Measurements from ENCODE around the gene NRTN. TPM values are rescaled to one million over a fixed set of nuclear protein-coding genes. Genes with fewer than 3 reads are reported as not detected.

NRTN gene, protein sequence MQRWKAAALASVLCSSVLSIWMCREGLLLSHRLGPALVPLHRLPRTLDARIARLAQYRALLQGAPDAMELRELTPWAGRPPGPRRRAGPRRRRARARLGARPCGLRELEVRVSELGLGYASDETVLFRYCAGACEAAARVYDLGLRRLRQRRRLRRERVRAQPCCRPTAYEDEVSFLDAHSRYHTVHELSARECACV
- total RNA-seq (2022; extraction: Qiagen RNA extraction) = 1.2 to 1.6 TPM (median 1.3 TPM) in 5 replicates

GRCh38 chr19:5804516-5805461 is at the start of gene NRTN:
TSS of gene NRTN (plus strand) at chr19:5805067. CDS start at chr19:5824166, 19,099 bp downstream.

DNA sequence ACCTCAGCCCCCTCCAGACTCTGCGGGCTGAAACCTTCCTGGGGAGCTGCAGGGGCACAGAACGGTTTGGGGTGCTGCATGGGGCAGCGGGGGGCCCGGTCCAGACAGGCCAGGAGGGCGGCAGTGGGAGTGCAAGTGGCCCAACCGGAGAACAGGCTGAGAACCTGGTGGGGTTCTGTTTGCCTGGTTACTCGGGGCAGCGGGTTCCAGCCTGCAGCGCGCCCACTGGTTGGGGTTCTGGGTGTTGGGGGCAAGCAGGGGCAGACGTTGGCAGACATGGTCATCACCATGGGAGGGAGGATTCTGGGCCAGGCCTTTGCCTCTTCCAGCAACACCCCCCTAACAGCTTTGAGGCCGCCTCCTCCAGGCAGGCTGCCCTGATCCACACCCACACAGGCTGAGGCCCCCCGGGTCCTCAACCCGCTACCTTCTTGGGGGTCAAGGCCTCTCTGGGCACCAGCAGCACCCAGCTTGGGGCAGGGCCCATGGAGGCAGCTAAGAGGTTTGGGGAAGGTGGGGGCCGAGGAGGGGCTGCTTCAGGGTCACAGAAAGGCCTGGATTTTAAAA is 20.2 kb upstream of the NRTN start, which contains the start of gene PRR22:
PRR22 (minus strand) TSS at position 166 of the 567 bp plus-strand sequence; CDS start at position 80, 86 bp downstream.

DNA sequence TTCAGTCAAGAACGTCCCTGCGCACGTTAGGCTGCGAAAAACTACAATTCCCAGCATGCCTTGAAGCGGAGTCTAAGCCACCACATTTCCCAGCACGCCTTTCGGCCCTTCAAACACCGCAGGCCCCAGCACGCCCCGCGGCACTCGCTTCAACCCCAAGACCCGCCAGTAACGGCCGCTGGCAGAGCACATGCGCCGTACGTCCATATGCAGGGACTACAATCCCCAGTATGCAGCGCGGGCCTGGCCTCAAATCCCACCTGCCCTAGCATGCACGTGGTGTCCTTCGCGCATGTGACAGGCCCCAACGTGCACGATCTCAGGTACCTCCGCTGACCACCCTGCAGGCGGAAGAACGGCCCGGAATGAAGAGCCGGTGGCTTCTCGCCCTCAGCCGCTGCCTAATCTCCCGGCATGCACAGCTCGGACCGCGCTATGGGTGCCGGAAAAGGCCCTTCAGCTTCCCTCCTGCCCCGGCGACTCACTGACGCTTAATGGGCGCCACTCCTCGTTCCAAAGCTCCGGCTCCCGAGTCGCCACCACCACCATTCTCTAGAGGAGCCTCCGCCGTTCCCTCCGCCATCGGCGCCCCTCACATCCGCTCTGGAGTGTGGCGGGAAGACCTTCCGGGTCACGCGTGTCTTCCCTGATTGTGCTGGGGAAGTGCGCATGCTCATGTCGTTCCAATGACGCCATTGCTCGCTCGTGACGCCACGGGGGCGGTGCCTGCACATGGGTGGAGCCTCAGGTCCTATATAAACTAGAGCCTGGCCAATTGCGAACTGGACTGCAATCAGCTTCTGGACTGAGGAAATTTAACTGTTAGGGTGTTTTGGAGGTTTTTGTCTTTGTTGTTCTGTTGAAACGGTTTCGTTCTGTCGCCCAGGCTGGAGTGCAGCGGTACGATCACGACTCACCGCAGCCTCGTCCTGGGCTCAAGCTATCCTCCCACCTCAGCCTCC is 14.0 kb upstream of the NRTN start, which contains the start of gene DUS3L:
DUS3L (minus strand) TSS at position 605 of the 962 bp plus-strand sequence; CDS start at position 583, 22 bp downstream.

GRCh38 chr19:5839065-5840017 is 34.5 kb downstream of the NRTN start, which contains the start of gene FUT6:
TSS of gene FUT6 (minus strand) at chr19:5839702. CDS start at chr19:5832567, 7,135 bp downstream.

DNA sequence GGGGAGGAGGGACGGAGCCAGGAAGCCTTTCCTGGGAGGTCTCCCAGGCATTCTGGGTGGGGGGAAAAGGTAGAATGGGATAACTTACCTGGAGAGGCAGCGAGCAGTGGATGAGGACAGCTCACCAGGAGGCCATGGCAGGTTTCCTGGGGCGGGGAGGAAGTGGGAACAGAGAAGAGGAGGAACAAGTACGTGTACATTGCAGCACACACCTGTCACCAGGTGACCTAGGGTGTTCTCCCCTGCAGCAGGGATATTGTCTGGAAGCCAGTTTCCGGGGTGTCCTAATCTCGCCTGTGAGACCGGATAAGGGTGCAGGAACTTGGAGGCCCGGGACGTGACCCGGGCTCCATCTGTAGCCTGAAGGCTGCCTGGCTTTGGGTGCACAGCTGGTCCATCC is 46.4 kb downstream of the NRTN start, which contains the start of gene FUT3:
FUT3 (minus strand) TSS at position 148 of the 400 bp plus-strand sequence.

Other genes with a start within 250 kb of the NRTN start
- 2.2 to 3.5 TPM (median 2.6 TPM) in 5 replicates for gene TINCR, start 237.1 kb upstream of the NRTN start, total RNA-seq (2022; extraction: Qiagen RNA extraction)
- 26.5 to 41.4 TPM (median 36.8 TPM) in 5 replicates for gene SAFB2, start 182.3 kb upstream of the NRTN start, total RNA-seq (2022; extraction: Qiagen RNA extraction)
- 49.7 to 56.3 TPM (median 54.3 TPM) in 5 replicates for gene SAFB, start 182.0 kb upstream of the NRTN start, total RNA-seq (2022; extraction: Qiagen RNA extraction)
- 48.1 to 75.8 TPM (median 69.1 TPM) in 5 replicates for gene MICOS13, start 124.6 kb upstream of the NRTN start, total RNA-seq (2022; extraction: Qiagen RNA extraction)
- 3.5 to 5.2 TPM (median 4.3 TPM) in 5 replicates for gene HSD11B1L, start 124.0 kb upstream of the NRTN start, total RNA-seq (2022; extraction: Qiagen RNA extraction)
- 732 to 879 TPM (median 766 TPM) in 5 replicates for gene RPL36, start 114.8 kb upstream of the NRTN start, total RNA-seq (2022; extraction: Qiagen RNA extraction)
- gene LONP1, start 84.9 kb upstream of the NRTN start, total RNA-seq (2022; extraction: Qiagen RNA extraction) = 49.8 to 62.6 TPM (median 59.8 TPM) in 5 replicates
- not detected in 5 replicates for gene CATSPERD, start 84.4 kb upstream of the NRTN start, total RNA-seq (2022; extraction: Qiagen RNA extraction)
- gene PRR22, start 20.3 kb upstream of the NRTN start, total RNA-seq (2022; extraction: Qiagen RNA extraction) = 1.2 to 3.4 TPM (median 2.3 TPM) in 5 replicates
- 26.9 to 31.9 TPM (median 28.5 TPM) in 5 replicates for gene DUS3L, start 13.9 kb upstream of the NRTN start, total RNA-seq (2022; extraction: Qiagen RNA extraction)
- not detected in 5 replicates for gene FUT6, start 34.6 kb downstream of the NRTN start, total RNA-seq (2022; extraction: Qiagen RNA extraction)
- gene FUT3, start 46.4 kb downstream of the NRTN start, total RNA-seq (2022; extraction: Qiagen RNA extraction) = 0.08 to 0.12 TPM (median 0.11 TPM) in 3 of 5 replicates, not detected in the others
- not detected in 5 replicates for gene FUT5, start 65.5 kb downstream of the NRTN start, total RNA-seq (2022; extraction: Qiagen RNA extraction)
- 206 to 313 TPM (median 291 TPM) in 5 replicates for gene NDUFA11, start 98.7 kb downstream of the NRTN start, total RNA-seq (2022; extraction: Qiagen RNA extraction)
- gene VMAC, start 99.8 kb downstream of the NRTN start, total RNA-seq (2022; extraction: Qiagen RNA extraction) = 0.26 to 0.59 TPM (median 0.49 TPM) in 5 replicates
- gene CAPS, start 109.2 kb downstream of the NRTN start, total RNA-seq (2022; extraction: Qiagen RNA extraction) = 1.0 to 1.8 TPM (median 1.5 TPM) in 5 replicates
- gene RANBP3, start 173.1 kb downstream of the NRTN start, total RNA-seq (2022; extraction: Qiagen RNA extraction) = 38.2 to 45.0 TPM (median 41.3 TPM) in 5 replicates